ES-I3 (cell line): Measurements from ENCODE around the gene PDZK1IP1.
"Not testable (repeated sequence)": the region's sequence is repeated elsewhere in the genome, so short reads cannot be mapped to it uniquely, and the experiment has no call there.

Experiments used
- H3K36me3 ChIP-seq: 2 replicates; pipeline ENCODE4 v1.6.1; 2013; ENCODE audit warnings: mild to moderate bottlenecking, low read length, control low read depth, moderate library complexity; ENCODE audit not compliant: insufficient read depth
- H3K4me1 ChIP-seq: 2 replicates; pipeline ENCODE4 v1.6.1; 2013; ENCODE audit warnings: mild to moderate bottlenecking, control low read depth, low read length; ENCODE audit not compliant: insufficient read depth
- H3K9ac ChIP-seq: 2 replicates; pipeline ENCODE4 v1.6.1; 2013; ENCODE audit warnings: low read depth, mild to moderate bottlenecking, low read length, moderate library complexity
- H3K9me3 ChIP-seq: 2 replicates; pipeline ENCODE4 v1.6.1; 2013; ENCODE audit warnings: mild to moderate bottlenecking, low read length, moderate library complexity; ENCODE audit not compliant: control insufficient read depth, insufficient read depth

PDZK1IP1 gene

DNA sequence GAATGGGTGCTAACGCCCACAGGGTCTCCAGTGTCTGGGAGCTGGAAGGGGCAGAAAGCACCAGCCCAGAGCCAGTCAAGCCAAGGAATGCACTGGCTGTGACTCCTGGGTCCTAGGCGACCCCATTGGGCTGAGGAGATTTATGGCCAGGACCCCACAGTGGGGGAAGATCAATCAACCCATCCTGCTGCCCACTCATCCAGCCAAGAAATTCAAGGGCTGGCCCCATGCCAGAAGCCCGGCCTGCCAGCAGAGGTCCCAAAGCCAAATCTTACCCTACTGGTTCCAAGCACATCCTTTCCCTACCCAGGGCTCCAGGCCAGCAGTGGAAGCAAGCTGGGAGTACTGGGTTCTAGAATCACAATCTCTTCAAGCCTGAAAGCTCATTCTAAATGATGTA, 6.8 kb upstream of the PDZK1IP1 start:
- Histone ChIP-seq H3K4me1 (peaks cover 16% of the 10 kb centered on the region), H3K36me3 (no peaks in the 10 kb centered on the region), H3K9ac (no peak overlapping the region), H3K9me3 (no peaks in the 10 kb centered on the region)

DNA sequence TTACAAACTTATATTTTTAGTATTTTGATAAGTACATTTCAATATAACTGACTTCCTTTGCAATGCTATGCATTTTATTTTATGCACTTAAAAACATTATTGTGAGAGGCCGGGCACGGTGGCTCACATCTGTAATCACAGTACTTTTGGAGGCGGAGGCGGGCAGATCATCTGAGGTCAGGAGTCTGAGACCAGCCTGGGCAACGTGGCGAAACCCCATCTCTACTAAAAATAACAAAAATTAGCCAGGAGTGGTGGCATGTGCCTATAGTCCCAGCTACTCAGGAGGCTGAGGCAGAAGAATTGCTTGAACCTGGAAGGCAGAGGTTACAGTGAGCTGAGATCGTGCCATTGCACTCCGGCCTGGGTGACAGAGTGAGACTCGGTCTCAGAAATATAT, 6.1 kb upstream of the PDZK1IP1 start:
- H3K4me1 ChIP-seq: peaks cover 19% of the 10 kb centered on the region
- not testable (repeated sequence) for H3K9ac ChIP-seq, H3K9me3 ChIP-seq, H3K36me3 ChIP-seq

DNA sequence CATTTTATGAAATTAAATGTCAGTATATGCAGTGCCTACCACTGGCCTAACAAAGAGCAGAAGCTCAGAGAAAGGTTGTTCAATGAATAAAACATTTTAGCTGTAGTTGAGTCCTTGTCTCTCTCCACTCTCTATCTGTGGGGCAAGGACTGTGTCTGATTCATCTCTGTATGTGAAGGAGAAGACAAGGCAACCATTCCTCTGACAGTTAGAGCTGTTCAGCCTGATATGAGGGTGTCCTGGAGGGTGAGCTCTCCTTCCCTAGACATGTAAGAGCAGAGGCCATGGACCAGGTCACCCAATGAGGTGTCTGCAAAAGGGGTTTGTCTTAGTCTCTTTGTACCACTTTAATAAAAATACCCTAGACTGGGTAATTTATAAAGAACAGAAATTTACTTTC, 4.5 kb upstream of the PDZK1IP1 start:
- no peak overlapping the region for H3K9ac ChIP-seq
- H3K4me1 ChIP-seq: peaks cover 25% of the 10 kb centered on the region
- H3K9me3 ChIP-seq: no peaks in the 10 kb centered on the region
- H3K36me3 ChIP-seq: no peaks in the 10 kb centered on the region

DNA sequence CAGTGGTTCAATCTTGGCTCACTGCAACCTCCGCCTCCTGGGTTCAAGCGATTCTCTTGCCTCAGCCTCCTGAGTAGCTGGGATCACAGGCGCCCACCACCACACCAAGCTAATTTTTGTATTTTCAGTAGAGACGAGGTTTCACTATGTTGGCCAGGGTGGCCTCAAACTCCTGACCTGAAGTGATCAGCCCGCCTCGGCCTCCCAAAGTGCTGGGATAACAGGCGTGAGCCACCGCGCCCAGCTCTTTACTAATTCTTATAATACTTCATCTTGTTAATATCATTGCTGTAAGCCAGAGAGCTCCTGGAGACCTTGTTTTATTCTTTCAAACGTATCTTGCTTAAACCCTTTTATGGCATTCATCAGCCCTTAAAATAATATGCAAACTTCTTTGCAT, 3.7 kb upstream of the PDZK1IP1 start:
- not testable (repeated sequence) for H3K36me3 ChIP-seq, H3K9ac ChIP-seq, H3K9me3 ChIP-seq
- H3K4me1 ChIP-seq: peaks cover 25% of the 10 kb centered on the region

DNA sequence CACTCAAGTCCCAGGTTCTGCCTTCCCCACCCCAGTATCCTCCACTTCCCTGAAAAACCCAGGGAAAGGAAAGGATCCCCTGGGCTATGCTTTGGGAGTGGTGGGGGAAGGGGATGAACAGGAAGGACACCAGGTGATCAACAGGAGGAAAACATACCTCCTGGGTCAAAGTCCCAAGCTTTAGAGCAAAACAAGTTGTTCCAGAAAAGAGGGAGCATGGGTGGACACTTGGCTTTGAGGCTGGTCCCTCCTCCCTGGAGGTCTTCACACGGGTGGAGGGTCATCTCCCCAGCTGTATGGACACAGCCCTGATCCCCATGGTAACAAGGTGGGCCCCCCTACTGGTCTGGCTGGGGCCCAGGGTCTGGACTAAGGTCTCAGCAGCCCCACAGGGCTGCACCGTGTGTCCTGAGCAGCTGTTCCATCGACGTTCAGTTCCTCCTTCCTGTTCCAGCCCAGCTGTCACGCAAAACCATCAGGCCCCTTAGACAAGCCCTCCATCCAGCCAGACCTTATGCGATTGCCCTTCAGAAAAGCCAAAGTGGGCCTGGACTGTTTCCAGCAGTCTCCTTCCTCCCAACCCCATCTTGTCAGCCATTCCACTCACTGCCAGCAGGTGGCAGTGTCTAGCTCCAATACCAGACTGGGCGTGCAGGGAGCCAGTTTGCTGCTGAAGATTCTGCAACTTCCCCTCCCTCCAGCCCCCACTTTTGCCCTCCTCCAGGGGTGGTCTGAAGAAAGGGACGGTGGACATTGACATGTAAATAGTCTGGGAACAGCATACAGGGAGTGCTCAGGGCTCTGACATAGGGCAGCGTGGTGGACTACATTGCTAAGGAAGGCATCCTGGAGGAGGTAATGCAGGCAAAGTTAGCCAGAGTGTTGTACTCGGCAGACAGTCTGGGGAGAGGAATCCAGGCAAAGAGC, 2.9 kb upstream of the PDZK1IP1 start:
- no peak overlapping the region for H3K9ac ChIP-seq
- H3K36me3 ChIP-seq: no peaks in the 10 kb centered on the region
- no peaks in the 10 kb centered on the region for H3K9me3 ChIP-seq
- H3K4me1 ChIP-seq: peaks cover 25% of the 10 kb centered on the region

DNA sequence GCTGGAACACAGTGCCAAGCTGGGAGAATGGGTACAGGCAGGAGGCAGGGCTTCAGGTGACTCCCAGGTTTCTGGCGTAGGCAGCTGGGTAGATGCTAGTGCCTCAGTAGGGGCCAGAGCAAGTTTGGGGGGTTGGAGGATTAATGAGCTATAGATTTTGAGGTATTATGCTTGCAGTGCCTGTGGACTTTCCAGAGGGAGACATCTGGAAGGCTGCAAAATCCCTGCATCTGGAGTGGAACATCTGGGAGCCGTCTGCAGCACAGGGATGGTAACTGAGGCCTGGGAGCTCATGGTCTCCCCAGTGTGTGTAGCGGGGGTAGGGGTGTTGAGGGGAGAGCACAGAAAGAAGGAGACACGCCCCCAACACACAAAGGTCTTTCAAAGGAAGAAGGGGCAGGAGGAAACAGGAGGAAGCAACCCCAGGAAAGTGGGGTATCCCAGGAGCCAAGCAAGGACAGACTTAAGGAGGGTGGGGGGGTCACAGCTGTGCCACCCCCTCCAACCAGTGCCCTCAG, 2.2 kb upstream of the PDZK1IP1 start:
- no peaks in the 10 kb centered on the region for H3K36me3 ChIP-seq
- H3K4me1 ChIP-seq: peaks cover 25% of the 10 kb centered on the region
- H3K9me3 ChIP-seq: no peaks in the 10 kb centered on the region
- no peak overlapping the region for H3K9ac ChIP-seq

DNA sequence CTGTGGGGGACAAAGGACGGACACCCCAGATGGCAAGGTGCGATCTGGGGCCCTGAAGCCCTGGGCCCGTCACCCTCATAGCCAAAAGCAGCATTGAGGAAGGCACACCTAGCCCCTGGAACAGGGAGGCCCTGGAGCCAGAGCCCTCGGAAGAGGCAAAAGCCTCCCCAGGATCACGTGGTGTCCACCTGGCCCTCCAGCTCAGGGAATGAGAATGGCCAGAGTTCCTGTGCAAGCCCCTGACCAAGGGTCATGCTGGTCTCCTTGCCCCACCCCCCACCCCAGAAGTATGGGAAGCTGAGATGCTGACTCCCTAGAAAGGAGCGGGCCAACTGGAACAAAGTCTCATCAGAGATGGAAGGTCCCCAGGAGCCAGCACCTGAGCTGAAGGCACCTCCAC, 1.0 kb upstream of the PDZK1IP1 start:
- Histone ChIP-seq H3K4me1 (peaks cover 25% of the 10 kb centered on the region), H3K9ac (no peak overlapping the region), H3K9me3 (no peaks in the 10 kb centered on the region), H3K36me3 (no peaks in the 10 kb centered on the region)

DNA sequence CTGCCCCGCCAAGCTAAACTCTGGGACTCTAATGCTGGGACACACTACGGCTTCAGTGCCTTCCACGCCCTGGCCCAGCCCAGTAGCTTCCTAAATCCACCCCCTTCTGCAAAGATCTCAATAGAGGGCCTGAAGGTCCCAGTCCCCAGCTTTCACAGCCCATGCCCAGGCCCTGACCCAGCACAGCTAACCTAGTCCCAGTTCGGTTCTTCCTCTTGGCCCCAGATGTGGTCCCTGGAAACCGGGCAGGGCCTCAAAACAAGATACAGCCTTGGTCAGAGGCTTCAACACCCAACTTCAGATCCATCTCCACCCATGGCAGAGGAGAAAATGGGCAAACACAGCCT, 646 bp upstream of the PDZK1IP1 start:
- Histone ChIP-seq H3K9ac (no peak overlapping the region), H3K36me3 (no peaks in the 10 kb centered on the region)

DNA sequence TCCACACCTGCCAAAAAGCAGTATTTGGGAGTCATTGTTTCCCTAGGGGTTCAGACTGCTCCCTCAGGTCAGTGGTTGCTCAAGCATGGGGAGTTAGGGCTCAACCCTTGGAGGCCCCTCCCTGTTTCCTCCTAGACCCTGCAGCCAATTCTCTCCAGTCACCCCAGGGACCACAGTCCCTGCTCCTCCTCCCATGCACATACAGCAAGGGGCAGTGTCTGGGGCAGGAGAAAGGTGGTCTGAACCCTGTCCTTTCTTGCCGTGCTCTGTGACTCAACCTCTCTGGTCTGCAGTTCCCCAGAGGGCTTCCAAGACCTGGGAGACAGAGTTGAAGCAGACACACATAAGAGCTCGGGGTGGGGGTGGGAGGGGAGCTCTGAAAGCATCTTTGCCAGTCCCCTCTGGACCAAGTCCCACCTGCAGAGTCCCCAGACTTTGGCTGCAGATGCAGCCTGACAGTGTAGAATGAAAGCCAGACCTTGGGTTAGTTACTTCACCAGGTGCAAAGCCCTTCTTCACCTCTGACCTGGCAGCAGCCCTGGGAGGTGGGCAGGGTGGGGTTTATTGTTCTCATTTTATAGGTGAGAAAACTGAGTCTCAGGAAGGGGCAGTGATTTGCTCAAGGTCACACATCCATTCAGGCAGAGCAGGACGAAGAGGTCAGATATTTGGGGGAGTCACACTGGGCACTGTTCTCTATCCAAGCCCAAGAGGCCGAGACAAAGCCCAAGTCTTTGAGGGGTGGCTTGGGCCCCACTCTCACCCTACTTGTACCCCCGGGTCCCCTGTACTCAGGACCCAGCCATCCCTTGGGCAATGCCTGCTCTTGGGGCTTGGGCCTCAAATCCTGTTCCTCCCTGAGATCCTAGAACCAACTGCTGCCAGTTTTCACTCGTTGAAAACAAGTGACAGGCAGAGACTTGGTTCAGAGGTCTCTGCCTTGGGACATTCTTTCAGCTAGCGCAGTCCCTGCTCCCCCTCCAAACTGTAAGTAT, 748 bp downstream of the PDZK1IP1 start:
- H3K9ac ChIP-seq: no peak overlapping the region
- H3K4me1 ChIP-seq: peaks cover 25% of the 10 kb centered on the region
- no peaks in the 10 kb centered on the region for H3K9me3 ChIP-seq
- no peaks in the 10 kb centered on the region for H3K36me3 ChIP-seq

More for the DNA sequence above, 646 bp upstream of the PDZK1IP1 start:
- H3K9me3 ChIP-seq: no peaks in the 10 kb centered on the region
- H3K4me1 ChIP-seq: peaks cover 25% of the 10 kb centered on the region

DNA sequence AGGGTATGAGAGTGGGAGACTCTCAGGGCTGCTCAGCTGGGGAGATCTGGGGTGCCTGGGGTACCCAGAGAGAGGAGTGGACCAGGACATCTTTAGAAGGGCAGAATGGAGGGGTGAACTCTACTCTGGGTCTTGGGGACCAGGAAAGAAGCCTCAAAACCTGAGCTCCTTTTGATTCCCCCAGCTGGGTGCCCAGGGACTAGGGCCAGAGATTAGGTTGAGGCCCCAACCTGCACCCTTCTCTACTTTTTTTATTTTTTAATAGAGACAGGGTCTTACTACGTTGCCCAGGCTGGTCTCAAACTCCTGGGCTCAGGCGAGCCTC, 1.9 kb downstream of the PDZK1IP1 start:
- Histone ChIP-seq H3K9ac (no peak overlapping the region), H3K36me3 (no peaks in the 10 kb centered on the region), H3K9me3 (no peaks in the 10 kb centered on the region), H3K4me1 (peaks cover 21% of the 10 kb centered on the region)

DNA sequence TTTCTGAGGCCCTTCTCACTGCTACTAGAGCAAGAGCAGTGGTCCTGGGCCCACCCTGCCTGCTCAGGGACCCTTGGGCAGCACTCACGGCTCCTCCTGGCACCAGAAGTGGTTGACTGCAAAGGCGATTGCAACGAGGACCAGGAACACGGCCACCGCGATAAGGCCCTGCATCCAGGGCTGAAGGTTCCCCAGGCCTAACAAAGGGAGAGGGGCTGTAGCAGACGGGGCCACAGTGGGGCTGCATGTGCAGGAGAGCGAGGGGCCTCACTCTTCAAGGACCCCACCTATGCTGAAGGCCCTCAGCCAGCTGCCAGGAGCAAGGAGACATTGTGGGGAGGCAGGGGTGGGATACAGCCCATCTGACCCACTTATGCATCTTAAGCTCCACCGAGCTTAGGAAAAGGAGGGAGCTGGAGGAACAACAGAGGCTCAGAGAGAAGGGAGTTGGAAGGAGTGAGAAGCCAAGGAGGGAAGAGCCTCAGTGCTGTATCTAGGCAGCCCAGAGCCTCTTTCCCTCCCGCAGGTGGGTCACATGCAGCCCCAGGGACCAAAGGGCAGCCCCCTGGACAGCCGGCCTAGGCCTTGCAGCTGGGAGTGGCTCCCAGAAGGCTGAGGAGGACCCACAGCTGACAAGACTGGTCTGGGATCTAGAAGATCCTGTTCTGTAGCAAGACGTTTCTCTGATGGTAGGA, 2.5 kb downstream of the PDZK1IP1 start:
- Histone ChIP-seq H3K9me3 (no peaks in the 10 kb centered on the region), H3K4me1 (peaks cover 17% of the 10 kb centered on the region), H3K36me3 (no peaks in the 10 kb centered on the region), H3K9ac (no peak overlapping the region)

DNA sequence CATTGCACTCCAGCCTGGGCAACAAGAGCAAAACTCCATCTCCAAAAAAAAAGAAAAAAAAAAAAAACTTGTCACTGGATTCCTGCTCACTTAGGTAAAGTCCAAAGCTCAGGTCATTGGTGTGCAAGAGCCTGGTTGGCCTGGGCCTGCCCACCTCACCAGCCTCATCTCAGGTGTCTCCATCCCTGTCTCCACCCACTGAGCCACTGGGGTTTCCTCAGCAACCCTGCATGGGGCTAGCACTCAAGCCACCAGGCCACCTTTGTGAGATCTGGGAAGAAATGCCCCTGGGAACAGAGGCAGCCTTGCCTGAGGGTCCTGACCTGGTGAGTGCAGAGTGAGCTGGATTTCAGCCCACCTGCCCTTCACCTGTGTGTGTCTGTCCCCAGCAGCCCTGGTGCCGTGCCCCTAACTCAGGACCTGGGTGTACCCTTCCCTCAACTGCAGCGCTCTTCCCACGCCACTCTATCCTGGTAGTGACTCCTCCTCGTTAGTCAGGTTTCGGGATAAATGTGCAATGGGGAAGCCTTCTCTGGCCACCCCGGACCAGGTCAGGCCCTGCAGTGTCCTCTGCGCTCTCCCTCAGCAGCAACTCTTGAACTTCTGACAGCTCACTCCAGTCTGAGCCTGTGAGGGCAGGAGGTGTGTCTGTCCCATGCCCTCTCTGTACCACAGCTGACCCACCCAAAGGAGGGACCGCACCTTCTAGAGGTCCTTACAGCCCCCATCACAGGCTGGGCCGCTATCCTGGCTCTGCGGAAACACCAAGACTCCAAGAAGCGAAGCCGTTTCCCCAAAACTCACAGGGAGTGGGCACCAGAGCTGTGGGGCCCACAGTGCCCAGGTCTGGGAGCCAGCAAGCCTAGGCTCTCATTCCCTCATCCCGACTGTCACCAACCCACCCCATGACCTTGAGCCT, 3.3 kb downstream of the PDZK1IP1 start:
- no peaks in the 10 kb centered on the region for H3K36me3 ChIP-seq
- H3K4me1 ChIP-seq: peaks cover 8% of the 10 kb centered on the region; the same call in 1 of the 2 replicates
- H3K9ac ChIP-seq: no peak overlapping the region
- no peaks in the 10 kb centered on the region for H3K9me3 ChIP-seq

DNA sequence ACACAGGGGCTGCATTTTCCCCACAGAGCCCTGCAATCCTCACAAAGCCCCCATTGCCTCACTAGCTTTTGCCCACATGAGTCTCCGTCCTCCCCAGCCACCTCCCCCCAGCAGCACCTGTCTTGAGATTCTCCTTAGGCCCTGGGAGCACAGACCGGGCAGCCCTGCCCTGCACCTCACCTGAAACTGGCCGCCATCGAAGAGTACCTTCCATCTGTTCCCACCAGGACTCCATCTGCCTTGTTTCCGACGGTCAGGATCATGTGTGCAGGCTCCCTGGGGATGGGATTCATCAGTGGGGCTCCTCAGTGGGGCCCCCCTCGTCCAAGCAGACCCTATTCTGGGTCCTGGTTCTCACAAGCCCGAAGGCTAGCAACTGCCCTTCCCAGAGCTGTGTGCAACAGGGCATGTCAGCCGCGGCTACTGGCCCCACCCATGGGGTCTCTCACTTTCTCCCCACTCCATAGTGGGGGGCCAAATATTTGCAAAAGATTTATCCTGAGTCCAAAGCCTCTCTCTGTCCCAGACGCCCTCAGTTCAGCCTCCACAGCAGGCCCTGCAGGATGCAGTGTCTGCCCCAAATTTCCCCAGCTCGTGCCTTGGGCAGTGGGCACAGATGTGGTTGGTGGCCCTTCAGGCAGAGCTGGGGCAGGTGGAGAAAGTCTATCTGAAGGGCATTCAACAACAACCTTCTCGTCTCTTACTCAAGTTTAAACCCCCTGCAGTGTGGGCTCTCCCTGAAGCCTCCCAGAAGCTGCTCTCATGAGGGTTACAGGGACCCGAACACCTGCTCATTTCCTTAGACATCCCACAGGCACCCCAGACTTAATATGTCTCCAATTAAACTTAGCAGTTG, 4.8 kb downstream of the PDZK1IP1 start:
- peaks cover 2% of the 10 kb centered on the region; the same call in 1 of the 2 replicates for H3K4me1 ChIP-seq
- H3K9me3 ChIP-seq: no peaks in the 10 kb centered on the region
- H3K36me3 ChIP-seq: no peaks in the 10 kb centered on the region
- no peak overlapping the region for H3K9ac ChIP-seq
